ENCODE measurements around the gene RAMP3. TPM values are rescaled to one million over a fixed set of nuclear protein-coding genes. Genes with fewer than 3 reads are reported as not detected.

RAMP3 gene
- polyA plus RNA-seq, 1 donor (not counting 4 experiments of a cell fraction or from before 2014, with no cell fraction given): not detected

DNA sequence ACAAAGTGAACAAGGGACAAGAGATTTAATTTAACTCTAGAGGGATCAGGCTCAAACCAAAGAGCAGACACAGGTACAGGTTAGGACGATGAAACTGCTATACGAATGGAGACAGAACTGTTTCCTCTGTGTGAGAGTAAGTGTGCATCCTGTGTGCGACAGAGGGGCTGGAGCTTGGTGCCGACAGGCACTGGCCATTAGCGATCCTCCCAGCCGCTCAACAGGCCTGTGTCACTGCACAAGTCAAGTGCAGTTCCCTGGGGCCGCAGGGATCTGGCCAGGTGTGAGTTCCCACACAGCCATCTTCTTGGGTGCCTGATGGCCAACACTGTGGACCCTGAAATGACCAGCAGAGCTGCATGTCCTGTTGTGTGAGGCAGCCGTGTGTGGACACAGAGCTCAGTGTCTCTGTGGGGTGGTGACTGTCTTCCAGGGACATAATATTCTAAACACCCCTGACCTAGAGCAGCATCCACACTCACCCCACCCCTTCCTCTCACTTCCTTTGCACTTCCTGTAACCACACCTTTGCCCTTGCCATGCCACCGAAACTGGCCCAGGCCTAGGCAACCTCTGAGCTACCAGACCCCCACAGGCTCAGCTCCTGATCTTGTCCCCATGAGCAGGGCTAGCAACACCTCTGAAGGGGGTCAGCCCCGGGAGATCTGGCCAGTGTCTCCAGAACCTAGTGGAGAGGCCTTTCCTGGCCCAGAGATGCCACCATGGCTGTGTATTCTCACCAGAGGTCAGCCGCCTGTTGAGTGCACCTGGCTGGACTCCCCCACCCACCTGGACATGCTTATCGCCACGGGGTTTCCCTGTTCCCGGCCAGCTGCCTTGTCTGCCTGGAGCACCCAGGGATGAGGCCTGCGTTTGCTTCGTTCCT is 34.4 kb upstream of the RAMP3 start:
- dilution Hi-C loops (cut with MboI; ENCODE audit: extremely low pct_ligation_motif_present, low sequenced_read_pairs): no loop called here

DNA sequence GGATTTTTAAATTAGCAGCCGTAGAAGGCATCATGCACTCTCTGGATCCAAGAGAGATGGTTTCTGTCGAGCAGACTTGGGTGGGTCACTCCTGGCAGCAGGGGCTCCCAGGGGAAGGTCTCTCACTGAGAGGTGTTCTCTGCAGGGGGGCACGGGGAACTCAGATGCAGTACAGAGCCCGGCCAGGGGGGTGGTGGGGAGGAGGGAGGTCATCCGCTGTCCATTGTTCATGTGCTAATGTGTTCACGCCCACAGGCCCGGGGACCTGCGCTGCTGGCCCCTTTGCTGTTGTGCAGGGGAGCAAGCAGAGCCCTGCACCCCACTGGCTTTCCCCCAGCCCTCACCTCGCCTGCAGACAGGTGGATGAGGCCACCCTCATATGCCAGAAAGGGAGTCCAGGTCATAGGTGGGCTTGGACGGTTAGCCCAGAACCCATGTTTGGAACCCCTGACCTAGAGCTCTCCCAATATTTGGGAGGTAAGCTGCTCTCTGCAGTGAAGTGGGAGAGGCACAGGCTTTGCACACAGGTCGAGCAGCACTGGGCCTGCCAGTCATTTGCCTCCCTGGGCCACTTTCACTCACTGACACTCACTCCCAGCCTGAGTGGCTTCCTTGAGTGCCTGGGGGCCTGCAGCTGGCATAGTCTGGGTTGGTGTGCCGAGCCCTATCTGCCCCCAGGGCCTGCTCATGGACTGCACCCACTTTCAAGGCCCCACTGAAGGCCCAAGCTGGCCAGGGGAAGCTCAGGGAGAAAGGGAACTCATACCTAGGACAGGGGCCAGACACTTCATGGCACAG is 33.5 kb upstream of the RAMP3 start:
- DNase-seq (ENCODE audit: low read depth, low spot score) (no peak), FAIRE-seq (no peak)
- Histone ChIP-seq H3K4me3 (ENCODE audit: control insufficient read depth in 2 of 3, extremely low read depth in 1 of 3, insufficient read depth in 2 of 3, low read depth in 1 of 3, low read length in 3 of 3) (no peak overlapping the region), H3K9ac (ENCODE audit: control insufficient read depth, extremely low read depth, insufficient read depth, low read length) (no peak overlapping the region), H3K79me2 (ENCODE audit: control insufficient read depth, insufficient read depth, low read length) (no peaks in the 10 kb centered on the region), H3K27ac (ENCODE audit: control insufficient read depth, insufficient read depth, low read length) (no peak overlapping the region), H3K36me3 (ENCODE audit: control insufficient read depth in 2 of 2, extremely low read depth in 1 of 2, insufficient read depth in 2 of 2, low read length in 2 of 2) (no peaks in the 10 kb centered on the region), H3K27me3 (ENCODE audit: control insufficient read depth, extremely low read depth, insufficient read depth, low read length) (no peaks in the 10 kb centered on the region), H3K9me1 (ENCODE audit: control insufficient read depth, extremely low read depth, insufficient read depth, low read length) (no peaks in the 10 kb centered on the region), H3K9me3 (ENCODE audit: control insufficient read depth, low read depth, low read length) (no peaks in the 10 kb centered on the region), H4K20me1 (ENCODE audit: control insufficient read depth, extremely low read depth, insufficient read depth, low read length) (no peaks in the 10 kb centered on the region), H2AFZ (ENCODE audit: control insufficient read depth, low read length) (no peak overlapping the region), H3K4me2 (ENCODE audit: control insufficient read depth, extremely low read depth, insufficient read depth, low read depth, low read length) (no peak overlapping the region), H3K4me1 (ENCODE audit: control insufficient read depth, extremely low read depth, insufficient read depth, low read length) (no peaks in the 10 kb centered on the region)
- dilution Hi-C loops (cut with MboI; ENCODE audit: extremely low pct_ligation_motif_present, low sequenced_read_pairs): no loop called here
- TF ChIP-seq, protein P1, sequence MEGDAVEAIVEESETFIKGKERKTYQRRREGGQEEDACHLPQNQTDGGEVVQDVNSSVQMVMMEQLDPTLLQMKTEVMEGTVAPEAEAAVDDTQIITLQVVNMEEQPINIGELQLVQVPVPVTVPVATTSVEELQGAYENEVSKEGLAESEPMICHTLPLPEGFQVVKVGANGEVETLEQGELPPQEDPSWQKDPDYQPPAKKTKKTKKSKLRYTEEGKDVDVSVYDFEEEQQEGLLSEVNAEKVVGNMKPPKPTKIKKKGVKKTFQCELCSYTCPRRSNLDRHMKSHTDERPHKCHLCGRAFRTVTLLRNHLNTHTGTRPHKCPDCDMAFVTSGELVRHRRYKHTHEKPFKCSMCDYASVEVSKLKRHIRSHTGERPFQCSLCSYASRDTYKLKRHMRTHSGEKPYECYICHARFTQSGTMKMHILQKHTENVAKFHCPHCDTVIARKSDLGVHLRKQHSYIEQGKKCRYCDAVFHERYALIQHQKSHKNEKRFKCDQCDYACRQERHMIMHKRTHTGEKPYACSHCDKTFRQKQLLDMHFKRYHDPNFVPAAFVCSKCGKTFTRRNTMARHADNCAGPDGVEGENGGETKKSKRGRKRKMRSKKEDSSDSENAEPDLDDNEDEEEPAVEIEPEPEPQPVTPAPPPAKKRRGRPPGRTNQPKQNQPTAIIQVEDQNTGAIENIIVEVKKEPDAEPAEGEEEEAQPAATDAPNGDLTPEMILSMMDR (optimal IDR thresholded peaks at IDR 0.05 in 1 of 3, IDR thresholded peaks at IDR 0.05 in 1 of 3, conservative IDR thresholded peaks at IDR 0.05 in 1 of 3; ENCODE audit: extremely low read depth in 1 of 3, insufficient read depth in 2 of 3, low read length in 3 of 3): no peak
- TF ChIP-seq EZH2 (IDR thresholded peaks at IDR 0.05; ENCODE audit: low read length): no peak

More for the DNA sequence above, 34.4 kb upstream of the RAMP3 start:
- TF ChIP-seq, protein P1 (optimal IDR thresholded peaks at IDR 0.05 in 1 of 3, IDR thresholded peaks at IDR 0.05 in 1 of 3, conservative IDR thresholded peaks at IDR 0.05 in 1 of 3; ENCODE audit: extremely low read depth in 1 of 3, insufficient read depth in 2 of 3, low read length in 3 of 3): no peak
- TF ChIP-seq EZH2 (IDR thresholded peaks at IDR 0.05; ENCODE audit: low read length): no peak
- H3K4me3 ChIP-seq (ENCODE audit: control insufficient read depth in 2 of 3, extremely low read depth in 1 of 3, insufficient read depth in 2 of 3, low read depth in 1 of 3, low read length in 3 of 3): no peak overlapping the region
- no peak overlapping the region for H3K9ac ChIP-seq (ENCODE audit: control insufficient read depth, extremely low read depth, insufficient read depth, low read length)
- no peaks in the 10 kb centered on the region for H4K20me1 ChIP-seq (ENCODE audit: control insufficient read depth, extremely low read depth, insufficient read depth, low read length)
- H3K36me3 ChIP-seq (ENCODE audit: control insufficient read depth in 2 of 2, extremely low read depth in 1 of 2, insufficient read depth in 2 of 2, low read length in 2 of 2): no peaks in the 10 kb centered on the region
- H3K27ac ChIP-seq (ENCODE audit: control insufficient read depth, insufficient read depth, low read length): no peak overlapping the region
- no peak for DNase-seq (ENCODE audit: low read depth, low spot score)
- no peaks in the 10 kb centered on the region for H3K79me2 ChIP-seq (ENCODE audit: control insufficient read depth, insufficient read depth, low read length)
- no peaks in the 10 kb centered on the region for H3K4me1 ChIP-seq (ENCODE audit: control insufficient read depth, extremely low read depth, insufficient read depth, low read length)
- no peaks in the 10 kb centered on the region for H3K9me1 ChIP-seq (ENCODE audit: control insufficient read depth, extremely low read depth, insufficient read depth, low read length)
- H3K9me3 ChIP-seq (ENCODE audit: control insufficient read depth, low read depth, low read length): no peaks in the 10 kb centered on the region
- FAIRE-seq: no peak
- no peak overlapping the region for H2AFZ ChIP-seq (ENCODE audit: control insufficient read depth, low read length)
- no peaks in the 10 kb centered on the region for H3K27me3 ChIP-seq (ENCODE audit: control insufficient read depth, extremely low read depth, insufficient read depth, low read length)
- no peak overlapping the region for H3K4me2 ChIP-seq (ENCODE audit: control insufficient read depth, extremely low read depth, insufficient read depth, low read depth, low read length)

All from keratinocyte (primary cell).